HG03520 (cell line): ENCODE data around the gene RASSF6.
"Not testable (repeated sequence)": the region's sequence is repeated elsewhere in the genome, so short reads cannot be mapped to it uniquely, and the experiment has no call there.

Experiments
- ATAC-seq: cut with Tn5 transposase; IDR thresholded peaks from one replicate; pipeline ENCODE4 v1.9.1; 2021; ENCODE audit warnings: mild to moderate bottlenecking, moderate library complexity; ENCODE audit not compliant: unreplicated experiment

The RASSF6 gene

GRCh38 chr4:73620115-73620792, at the start of gene RASSF6:
Gene RASSF6, minus strand, starts transcription at chr4:73620436. Its CDS starts 8,641 bp downstream, at chr4:73611795.
- peak; percentile 86 for ATAC-seq

DNA sequence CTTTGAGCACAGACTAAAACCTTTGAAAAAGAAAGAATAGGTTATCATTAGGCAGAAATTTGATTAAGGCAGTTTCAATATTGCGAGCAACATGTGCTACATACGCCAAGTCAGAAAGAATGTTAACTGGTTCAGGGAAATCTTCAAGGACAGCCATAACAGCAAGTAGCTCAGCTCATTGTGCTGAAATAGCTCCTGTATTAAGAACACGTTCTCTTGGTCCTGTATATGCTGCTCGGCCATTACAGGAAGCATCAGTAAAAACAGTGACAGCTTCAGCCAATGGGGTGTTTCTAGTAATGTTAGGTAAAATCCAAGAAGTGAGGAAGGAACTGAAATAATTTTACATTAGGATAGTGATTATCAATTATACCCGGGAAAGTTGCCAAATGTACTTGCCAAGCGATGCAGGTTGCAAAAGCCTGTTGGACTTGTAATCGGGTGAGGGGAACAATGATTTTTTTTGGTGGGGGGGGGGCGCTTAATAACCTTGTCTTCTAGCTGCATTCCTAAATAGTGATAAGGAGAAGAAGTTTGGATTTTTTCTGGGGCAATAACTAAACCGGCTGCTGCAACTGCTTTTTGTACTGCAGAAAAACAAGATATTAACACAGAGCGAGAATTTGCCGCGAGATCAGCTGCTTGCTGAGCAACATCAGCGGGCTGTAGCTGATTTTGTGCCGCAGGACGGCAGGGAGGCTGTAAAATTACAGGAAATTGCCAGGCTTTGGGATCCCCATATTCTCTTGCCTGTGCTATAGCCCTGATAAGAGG, 49.4 kb upstream of the RASSF6 start:
- ATAC-seq = no peak

DNA sequence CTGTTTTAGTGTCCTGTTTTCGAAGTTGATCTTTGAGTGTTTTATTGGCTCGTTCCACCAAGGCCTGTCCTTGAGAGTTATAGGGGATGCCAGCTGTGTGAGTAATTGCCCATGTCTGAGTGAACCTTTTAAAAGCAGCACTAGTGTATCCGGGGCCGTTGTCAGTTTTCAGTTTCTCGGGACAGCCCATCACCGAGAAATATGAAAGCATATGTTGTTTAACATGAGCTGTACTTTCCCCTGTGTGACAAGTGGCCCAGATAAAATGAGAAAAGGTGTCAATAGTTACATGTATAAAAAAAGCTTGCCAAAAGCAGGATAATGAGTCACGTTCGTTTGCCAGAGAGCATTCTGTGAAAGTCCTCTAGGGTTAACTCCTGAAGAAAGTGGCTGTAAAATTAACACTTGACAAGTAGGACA, 48.6 kb upstream of the RASSF6 start:
- no peak for ATAC-seq

GRCh38 chr4:73665924-73666323, 45.7 kb upstream of the RASSF6 start:
- ATAC-seq = not testable (repeated sequence)

GRCh38 chr4:73664470-73664869, 44.2 kb upstream of the RASSF6 start:
- no peak for ATAC-seq

GRCh38 chr4:73663576-73663975, 43.3 kb upstream of the RASSF6 start:
- ATAC-seq = no peak

DNA sequence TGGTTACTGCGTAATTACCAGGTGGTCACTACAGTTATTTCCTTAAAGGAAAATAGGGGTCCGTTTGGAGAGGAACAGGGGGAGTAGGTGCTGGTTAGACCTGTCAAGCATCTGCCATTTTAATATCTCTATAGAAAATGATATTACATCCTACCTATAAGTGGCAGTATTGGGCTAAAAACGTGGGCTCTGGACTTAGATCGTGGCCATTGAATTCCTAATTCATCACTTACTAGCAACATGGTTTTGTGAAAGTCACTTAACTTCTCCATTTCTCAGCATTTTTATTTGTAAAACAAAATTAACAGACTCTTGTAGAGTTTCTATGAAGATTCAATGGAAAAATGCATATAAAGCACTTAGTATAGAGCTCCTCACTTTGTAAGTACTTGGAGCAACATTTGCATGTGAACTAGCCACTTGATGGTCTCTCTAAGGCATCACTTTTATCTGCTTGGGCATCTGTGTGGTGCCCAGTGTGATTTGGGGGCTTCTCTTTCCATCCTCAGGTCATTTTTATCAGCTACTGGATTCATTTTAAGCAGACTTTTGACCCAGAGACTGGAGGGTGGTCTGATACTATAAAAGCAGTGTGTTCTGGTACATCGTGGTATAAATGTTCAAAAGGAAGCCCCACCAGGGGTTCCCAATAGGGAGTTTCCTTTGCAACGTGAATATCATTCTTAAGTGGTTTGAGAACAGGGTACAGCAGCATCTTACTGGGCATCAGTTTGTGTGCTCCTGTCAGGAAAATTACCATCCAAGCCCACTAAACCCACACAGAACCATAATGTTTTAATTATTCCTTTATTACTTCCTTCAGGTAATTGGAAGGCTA, 42.7 kb upstream of the RASSF6 start:
- ATAC-seq = peak; percentile 88

DNA sequence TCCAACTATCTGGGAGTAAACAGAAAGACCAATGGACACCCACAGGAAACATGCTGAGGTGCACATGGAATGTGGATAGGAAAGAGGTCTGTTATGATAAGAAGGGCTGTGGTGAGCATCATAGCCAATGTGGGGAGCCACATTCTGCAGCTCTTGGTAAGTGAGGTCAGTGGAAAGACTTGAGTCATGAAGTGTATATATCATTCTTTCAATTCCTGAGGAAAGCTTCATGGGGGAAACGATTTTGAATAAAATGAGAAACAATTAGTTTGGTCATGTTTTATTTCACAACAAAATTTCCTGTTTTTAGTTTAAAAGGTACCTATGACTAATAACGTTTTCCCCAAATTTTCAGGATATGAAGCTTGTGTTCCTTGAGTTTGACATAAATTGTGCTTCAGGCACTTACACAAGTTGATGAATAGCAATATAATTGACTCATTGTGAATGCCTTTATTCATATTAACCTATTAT, 41.4 kb upstream of the RASSF6 start:
- no peak for ATAC-seq

- ATAC-seq = no peak
These were observed 40.6 kb upstream of the RASSF6 start for GRCh38 chr4:73660808-73661207.

GRCh38 chr4:73653695-73654106, 33.5 kb upstream of the RASSF6 start:
- peak; percentile 80 for ATAC-seq

- ATAC-seq = no peak
These were observed 30.0 kb upstream of the RASSF6 start for GRCh38 chr4:73650250-73650649.

DNA sequence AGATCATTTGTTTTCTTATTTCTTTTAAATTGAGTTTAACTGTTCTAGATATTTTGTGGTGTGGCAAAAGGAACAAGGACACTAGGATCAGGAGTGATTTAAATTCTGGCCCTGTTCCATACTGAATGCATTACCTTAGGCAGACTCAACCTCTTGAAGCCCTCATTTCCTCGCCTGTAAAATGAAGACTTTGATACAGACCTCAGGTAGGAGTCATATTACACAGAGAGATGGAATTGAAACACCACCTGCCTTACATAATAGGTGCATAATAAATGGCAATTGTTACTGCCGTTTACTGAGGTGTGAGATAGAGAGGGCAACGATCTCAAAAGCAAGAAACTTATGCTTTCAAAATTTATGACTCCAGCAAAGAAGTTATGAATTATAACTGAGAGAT, 28.2 kb upstream of the RASSF6 start:
- ATAC-seq = no peak

- ATAC-seq = no peak
These were observed 25.9 kb upstream of the RASSF6 start for GRCh38 chr4:73646117-73646516.

GRCh38 chr4:73631565-73632226, 11.5 kb upstream of the RASSF6 start:
- no peak for ATAC-seq

GRCh38 chr4:73628834-73629233, 8.6 kb upstream of the RASSF6 start:
- not testable (repeated sequence) for ATAC-seq

- no peak for ATAC-seq
These were observed 1.1 kb upstream of the RASSF6 start for GRCh38 chr4:73621357-73621756.

GRCh38 chr4:73619346-73619745, 890 bp downstream of the RASSF6 start:
- no peak for ATAC-seq

- ATAC-seq = no peak
These were observed 3.0 kb downstream of the RASSF6 start for GRCh38 chr4:73617256-73617655.

DNA sequence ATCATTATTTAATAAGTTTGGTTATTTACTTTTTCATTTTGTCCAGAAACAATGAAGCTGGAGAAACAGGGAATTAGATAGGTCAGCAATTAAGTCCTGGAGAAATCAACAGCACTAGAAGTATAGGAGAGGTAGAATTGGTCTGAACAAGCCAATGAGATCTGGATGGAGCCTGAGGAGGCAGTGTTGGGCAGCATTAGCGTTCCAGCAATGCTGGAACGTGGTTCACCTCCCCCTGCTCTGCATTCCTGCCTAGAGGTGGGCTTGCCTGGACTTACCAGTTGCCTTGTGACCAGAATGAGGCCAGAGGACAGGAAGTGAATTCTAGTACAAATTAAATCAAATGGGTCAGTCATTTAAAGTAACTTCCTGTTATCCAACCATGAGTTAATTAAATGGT, 4.6 kb downstream of the RASSF6 start:
- no peak for ATAC-seq

- no peak for ATAC-seq
These were observed 5.8 kb downstream of the RASSF6 start for GRCh38 chr4:73614311-73614867.
